Skin epidermis (tissue), 12 donors: ENCODE data around the gene CLASRP.
A peak's percentile ranks its signal among the peaks of the same experiment; 100 is the strongest.
"Not testable (repeated sequence)": the region's sequence is repeated elsewhere in the genome, so short reads cannot be mapped to it uniquely, and the experiment has no call there.

ENCODE experiments used
- H3K27ac ChIP-seq, 21 experiments: fragments of 200-600 bp; sonication (generic) in 11 of 21; one replicate each; pipeline ENCODE4 v1.5.0; 2020; ENCODE audit warnings: mild to moderate bottlenecking in 3 of 21, inconsistent platforms in 2 of 21, moderate library complexity in 2 of 21
- H3K4me3 ChIP-seq, 7 experiments: fragments of 200-600 bp; sonication (generic) in 2 of 7; one replicate each; pipeline ENCODE4 v1.5.0; 2020; ENCODE audit warnings: inconsistent platforms in 2 of 7, mild to moderate bottlenecking in 2 of 7, moderate library complexity in 1 of 7

The CLASRP gene

GRCh38 chr19:45097776-45098520 is 59.1 kb downstream of the CLASRP start:
- H3K4me3 ChIP-seq = no peak overlapping the region
- peak overlapping the region in 19 of 21 experiments; percentile 41 to 86 (median 72) for H3K27ac ChIP-seq

- no peak overlapping the region for H3K4me3 ChIP-seq
- H3K27ac ChIP-seq = peak overlapping the region in 14 of 21 experiments; percentile 8 to 86 (median 72)
Observed at GRCh38 chr19:45098521-45099466, 59.9 kb downstream of the CLASRP start.

- H3K27ac ChIP-seq = peak overlapping the region in 11 of 21 experiments; percentile 8 to 86 (median 80)
- no peak overlapping the region for H3K4me3 ChIP-seq
Observed at GRCh38 chr19:45099467-45100191, 60.8 kb downstream of the CLASRP start.

GRCh38 chr19:45100201-45100600 is 61.4 kb downstream of the CLASRP start:
- Histone ChIP-seq H3K27ac (peak overlapping the region in 2 of 21 experiments; percentile 58 to 86), H3K4me3 (no peak overlapping the region)

GRCh38 chr19:45100846-45101252 is 62.0 kb downstream of the CLASRP start:
- H3K27ac ChIP-seq = peak overlapping the region in 4 of 21 experiments; percentile 10 to 46 (median 37)
- H3K4me3 ChIP-seq = no peak overlapping the region

GRCh38 chr19:45101806-45102205 is 63.0 kb downstream of the CLASRP start:
- Histone ChIP-seq H3K27ac (peak overlapping the region in 2 of 21 experiments; percentile 37 to 46), H3K4me3 (no peak overlapping the region)

- Histone ChIP-seq H3K27ac (peak overlapping the region in 4 of 21 experiments; percentile 6 to 66 (median 22)), H3K4me3 (no peak overlapping the region)
Observed at GRCh38 chr19:45102481-45102880, 63.6 kb downstream of the CLASRP start.

GRCh38 chr19:45103156-45103507 is 64.3 kb downstream of the CLASRP start:
- no peak overlapping the region for H3K4me3 ChIP-seq
- H3K27ac ChIP-seq = peak overlapping the region in 8 of 21 experiments; percentile 0 to 68 (median 34)

- no peak overlapping the region for H3K4me3 ChIP-seq
- H3K27ac ChIP-seq = peak overlapping the region in 10 of 21 experiments; percentile 0 to 68 (median 32)
Observed at GRCh38 chr19:45103508-45104319, 64.9 kb downstream of the CLASRP start.

GRCh38 chr19:45104658-45105349 is 66.0 kb downstream of the CLASRP start:
- Histone ChIP-seq H3K27ac (peak overlapping the region in 5 of 21 experiments; percentile 19 to 66 (median 31)), H3K4me3 (no peak overlapping the region)

- not testable (repeated sequence) for H3K27ac ChIP-seq, H3K4me3 ChIP-seq
Observed at GRCh38 chr19:45106363-45106762, 67.5 kb downstream of the CLASRP start.

- H3K4me3 ChIP-seq = no peak overlapping the region
- H3K27ac ChIP-seq = no peak overlapping the region
Observed at GRCh38 chr19:45107621-45108150, 68.8 kb downstream of the CLASRP start.

GRCh38 chr19:45110851-45111266 is 72.0 kb downstream of the CLASRP start:
- H3K4me3 ChIP-seq = no peak overlapping the region
- no peak overlapping the region for H3K27ac ChIP-seq

- H3K4me3 ChIP-seq = no peak overlapping the region
- H3K27ac ChIP-seq = no peak overlapping the region
Observed at GRCh38 chr19:45112111-45112827, 73.4 kb downstream of the CLASRP start.

GRCh38 chr19:45113628-45114027 is 74.8 kb downstream of the CLASRP start:
- Histone ChIP-seq H3K27ac (no peak overlapping the region), H3K4me3 (no peak overlapping the region)

- Histone ChIP-seq H3K27ac (no peak overlapping the region), H3K4me3 (no peak overlapping the region)
Observed at GRCh38 chr19:45114116-45114515, 75.3 kb downstream of the CLASRP start.

GRCh38 chr19:45115809-45116615 is 77.2 kb downstream of the CLASRP start:
- H3K27ac ChIP-seq = no peak overlapping the region
- no peak overlapping the region for H3K4me3 ChIP-seq
